Subcutaneous abdominal adipose tissue (tissue), 5 donors: ENCODE results near the gene PTPRG.

Source experiments
- H3K27ac ChIP-seq: one replicate; pipeline ENCODE4 v1.7.0; 2013; ENCODE audit warnings: low read depth, mild to moderate bottlenecking, inconsistent platforms, low read length, moderate library complexity
- H3K27me3 ChIP-seq, 5 donors: one replicate each; pipeline ENCODE4 v1.7.0; 2013; ENCODE audit warnings: low read length in 5 of 5, inconsistent platforms in 1 of 5; ENCODE audit not compliant: control insufficient read depth in 5 of 5, insufficient read depth in 4 of 5
- H3K36me3 ChIP-seq, 5 donors: one replicate each; pipeline ENCODE4 v1.7.0; 2013; ENCODE audit warnings: low read length in 5 of 5; ENCODE audit not compliant: control insufficient read depth in 5 of 5, insufficient read depth in 5 of 5
- H3K4me1 ChIP-seq, 5 donors: one replicate each; pipeline ENCODE4 v1.7.0; 2013; ENCODE audit warnings: low read length in 5 of 5, mild to moderate bottlenecking in 3 of 5, moderate library complexity in 1 of 5; ENCODE audit not compliant: control insufficient read depth in 5 of 5, insufficient read depth in 5 of 5
- H3K4me3 ChIP-seq, 5 donors: one replicate each; pipeline ENCODE4 v1.7.0; 2013; ENCODE audit warnings: low read length in 5 of 5, low read depth in 1 of 5
- H3K9ac ChIP-seq, 5 donors: one replicate each; pipeline ENCODE4 v1.7.0; 2013; ENCODE audit warnings: low read length in 5 of 5, mild to moderate bottlenecking in 4 of 5, moderate library complexity in 3 of 5
- H3K9me3 ChIP-seq, 5 donors: one replicate each; pipeline ENCODE4 v1.7.0; 2013; ENCODE audit warnings: low read length in 5 of 5; ENCODE audit not compliant: control insufficient read depth in 5 of 5
- donor health status: healthy.
- donor health status: healthy.
- donor health status: healthy.
- donor health status: healthy.
- donor health status: healthy.

The PTPRG gene

GRCh38 chr3:61806810-61807209 lies 245.4 kb downstream of the PTPRG start:
- Histone ChIP-seq H3K4me1 (peaks cover 16 to 60% (median 58%) of the 10 kb centered on the region in 5 donors), H3K9ac (peak overlapping the region in 2 of 5 donors; percentile 35 to 40), H3K9me3 (no peaks in the 10 kb centered on the region), H3K27ac (peak overlapping the region; percentile 87), H3K36me3 (no peaks in the 10 kb centered on the region), H3K4me3 (no peak overlapping the region), H3K27me3 (no peaks in the 10 kb centered on the region)

- Histone ChIP-seq H3K4me3 (peak overlapping the region in 1 of 5 donors; percentile 5), H3K27ac (peak overlapping the region; percentile 87), H3K4me1 (peaks cover 16 to 60% (median 58%) of the 10 kb centered on the region in 5 donors), H3K9ac (peak overlapping the region in 2 of 5 donors; percentile 44 to 56), H3K27me3 (no peaks in the 10 kb centered on the region), H3K36me3 (no peaks in the 10 kb centered on the region), H3K9me3 (no peaks in the 10 kb centered on the region)
Measured at GRCh38 chr3:61807865-61808276, 246.5 kb downstream of the PTPRG start.

- peak overlapping the region in 2 of 5 donors; percentile 5 to 28 for H3K4me3 ChIP-seq
- H3K36me3 ChIP-seq: no peaks in the 10 kb centered on the region
- H3K27ac ChIP-seq: peak overlapping the region; percentile 87
- peaks cover 16 to 61% (median 58%) of the 10 kb centered on the region in 5 donors for H3K4me1 ChIP-seq
- H3K9ac ChIP-seq: peak overlapping the region in 2 of 5 donors; percentile 44 to 56
- no peaks in the 10 kb centered on the region for H3K9me3 ChIP-seq
- no peaks in the 10 kb centered on the region for H3K27me3 ChIP-seq
Measured at GRCh38 chr3:61808526-61808925, 247.2 kb downstream of the PTPRG start.

GRCh38 chr3:61808999-61809398 lies 247.6 kb downstream of the PTPRG start:
- peaks cover 16 to 62% (median 59%) of the 10 kb centered on the region in 5 donors for H3K4me1 ChIP-seq

GRCh38 chr3:61809879-61810278 lies 248.5 kb downstream of the PTPRG start:
- Histone ChIP-seq H3K27ac (peak overlapping the region; percentile 87), H3K9ac (peak overlapping the region in 1 of 5 donors; percentile 38), H3K4me1 (peaks cover 16 to 65% (median 62%) of the 10 kb centered on the region in 5 donors), H3K27me3 (no peaks in the 10 kb centered on the region), H3K36me3 (no peaks in the 10 kb centered on the region), H3K4me3 (no peak overlapping the region), H3K9me3 (no peaks in the 10 kb centered on the region)

More at GRCh38 chr3:61808999-61809398, 247.6 kb downstream of the PTPRG start:
- H3K27me3 ChIP-seq: no peaks in the 10 kb centered on the region
- peak overlapping the region in 1 of 5 donors; percentile 56 for H3K9ac ChIP-seq
- no peaks in the 10 kb centered on the region for H3K36me3 ChIP-seq
- peak overlapping the region; percentile 87 for H3K27ac ChIP-seq
- H3K4me3 ChIP-seq: no peak overlapping the region
- H3K9me3 ChIP-seq: no peaks in the 10 kb centered on the region

GRCh38 chr3:61810953-61811497 lies 249.7 kb downstream of the PTPRG start:
- Histone ChIP-seq H3K27ac (no peak overlapping the region), H3K4me1 (peaks cover 16 to 54% (median 51%) of the 10 kb centered on the region in 5 donors), H3K9me3 (no peaks in the 10 kb centered on the region), H3K36me3 (no peaks in the 10 kb centered on the region), H3K9ac (no peak overlapping the region), H3K4me3 (no peak overlapping the region), H3K27me3 (no peaks in the 10 kb centered on the region)

GRCh38 chr3:61811652-61812051 lies 250.3 kb downstream of the PTPRG start:
- Histone ChIP-seq H3K36me3 (no peaks in the 10 kb centered on the region), H3K9me3 (no peaks in the 10 kb centered on the region), H3K4me1 (peaks cover 16 to 48% (median 46%) of the 10 kb centered on the region in 5 donors), H3K9ac (no peak overlapping the region), H3K4me3 (no peak overlapping the region), H3K27me3 (no peaks in the 10 kb centered on the region), H3K27ac (no peak overlapping the region)

GRCh38 chr3:61812085-61812484 lies 250.7 kb downstream of the PTPRG start:
- no peaks in the 10 kb centered on the region for H3K27me3 ChIP-seq
- no peak overlapping the region for H3K4me3 ChIP-seq
- H3K9ac ChIP-seq: no peak overlapping the region
- no peaks in the 10 kb centered on the region for H3K36me3 ChIP-seq
- H3K4me1 ChIP-seq: peaks cover 16 to 46% (median 45%) of the 10 kb centered on the region in 5 donors
- no peak overlapping the region for H3K27ac ChIP-seq
- H3K9me3 ChIP-seq: no peaks in the 10 kb centered on the region

GRCh38 chr3:61812517-61812916 lies 251.1 kb downstream of the PTPRG start:
- H3K36me3 ChIP-seq: no peaks in the 10 kb centered on the region
- no peaks in the 10 kb centered on the region for H3K9me3 ChIP-seq
- no peaks in the 10 kb centered on the region for H3K27me3 ChIP-seq
- no peak overlapping the region for H3K27ac ChIP-seq
- peaks cover 16 to 44% (median 42%) of the 10 kb centered on the region in 5 donors for H3K4me1 ChIP-seq
- H3K4me3 ChIP-seq: no peak overlapping the region
- H3K9ac ChIP-seq: no peak overlapping the region

GRCh38 chr3:61813636-61814035 lies 252.3 kb downstream of the PTPRG start:
- Histone ChIP-seq H3K36me3 (no peaks in the 10 kb centered on the region), H3K4me1 (peaks cover 14 to 33% (median 31%) of the 10 kb centered on the region in 5 donors), H3K9ac (no peak overlapping the region), H3K4me3 (no peak overlapping the region), H3K27ac (no peak overlapping the region), H3K27me3 (no peaks in the 10 kb centered on the region), H3K9me3 (no peaks in the 10 kb centered on the region)
